Left lung (tissue), 10 donors: Measurements from ENCODE around the gene MYH9. TPM values are rescaled to one million over a fixed set of nuclear protein-coding genes. Genes with fewer than 3 reads are reported as not detected.

Experiments
- ATAC-seq: fragments of 200-7000 bp; cut with Tn5 transposase; one replicate; pipeline ENCODE4 v1.9.1; 2020; ENCODE audit warnings: moderate library complexity
- DNase-seq, 4 donors: peaks; one replicate each; pipeline ENCODE4 v3.0.0-alpha.2; 2013 to 2020
- H3K27ac ChIP-seq, 2 donors: fragments of 200-600 bp; sonication (generic) in 1 of 2; one replicate each; pipeline versions ENCODE4 v1.5.0 to v1.8.0; 2020 to 2021
- H3K27me3 ChIP-seq, 2 donors: fragments of 200-600 bp; sonication (generic) in 1 of 2; one replicate each; pipeline versions ENCODE4 v1.5.0 to v1.8.0; 2020 to 2021
- H3K36me3 ChIP-seq, 2 donors: fragments of 200-600 bp; sonication (generic) in 1 of 2; one replicate each; pipeline versions ENCODE4 v1.5.0 to v1.8.0; 2020 to 2021
- H3K4me1 ChIP-seq, 2 donors: fragments of 200-600 bp; one replicate each; pipeline ENCODE4 v1.8.0; 2021
- H3K4me3 ChIP-seq, 2 donors: fragments of 200-600 bp; sonication (generic) in 1 of 2; one replicate each; pipeline versions ENCODE4 v1.5.0 to v1.8.0; 2020 to 2021; ENCODE audit warnings: mild to moderate bottlenecking in 1 of 2
- H3K9me3 ChIP-seq, 2 donors: fragments of 200-600 bp; sonication (generic) in 1 of 2; one replicate each; pipeline versions ENCODE4 v1.5.0 to v1.8.0; 2020 to 2021
- CTCF ChIP-seq, 2 donors: fragments of 200-600 bp; sonication (generic) in 1 of 2; IDR thresholded peaks; one replicate each; pipeline versions ENCODE4 v1.5.0 to v1.8.0; 2021; ENCODE audit warnings: antibody characterized with exemption in 2 of 2
- intact Hi-C, 2 donors: fragments of 100-400 bp; cut with DNase I; formaldehyde crosslinking; loops; one replicate each; pipeline versions ENCODE4 v1.11.2 to v1.14.2; 2022
- polyA plus RNA-seq, 6 donors: library from polyadenylated mRNA; unstranded; fragments of 120-200 nt; gene quantifications; one replicate each; pipeline ENCODE4 v1.2.1, GENCODE V29; 2013; ENCODE audit not compliant: insufficient read length in 6 of 6
- total RNA-seq, 2 donors: library from RNA; stranded (reverse); fragmentation: NEBNext Ultra II Directional; extraction: Animal tissue kit (Norgen Biotek cat#: 25700); gene quantifications; one replicate each; pipeline ENCODE4 v1.2.1, GENCODE V29; 2021
- donor health status: DM: no; HTN: yes; CAD: no.
- donor health status: DM: no; HTN: no; CAD: no.

Gene MYH9
- total and polyA plus RNA-seq, 8 donors: 225 to 761 (median 270) TPM

DNA sequence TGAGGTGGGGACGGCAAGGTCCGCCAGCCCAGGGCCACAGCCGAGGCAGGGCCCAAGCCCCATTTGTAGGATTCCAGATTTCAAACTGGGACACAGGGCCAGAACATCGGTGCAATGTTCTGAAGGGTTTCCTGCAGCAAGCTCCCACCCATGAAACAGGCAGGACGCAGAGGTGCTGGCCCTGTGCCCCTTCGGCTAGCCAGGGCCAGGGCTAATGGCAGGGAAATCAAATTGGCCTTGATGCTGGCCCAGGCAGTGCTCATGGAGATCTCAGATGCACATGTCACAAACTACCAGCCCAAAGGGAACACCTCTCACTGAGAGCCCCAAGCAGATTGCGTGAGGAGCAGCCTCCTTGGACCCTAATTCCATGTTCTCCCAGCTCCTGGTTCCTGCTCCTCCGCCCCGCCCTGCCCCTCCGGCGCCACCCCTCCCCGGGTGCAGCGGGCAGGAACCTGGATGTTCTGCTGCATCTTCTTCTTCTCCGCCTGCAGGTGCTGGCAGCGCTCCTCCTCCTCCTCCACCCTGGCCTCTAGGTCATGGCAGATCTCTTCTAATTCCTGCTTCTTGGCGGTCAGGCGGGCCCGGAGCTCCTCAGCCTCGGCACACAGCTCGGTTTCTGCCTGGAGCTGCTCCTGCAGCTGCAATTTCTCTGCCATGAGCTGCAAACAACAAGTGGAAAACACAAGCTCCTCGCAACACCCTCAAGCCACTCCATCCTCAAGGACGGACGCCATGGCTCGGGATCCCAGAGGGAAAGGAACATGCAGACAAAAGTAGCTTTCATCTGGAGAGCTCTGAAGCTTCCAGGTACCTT is 87.2 kb downstream of the MYH9 start:
- intact Hi-C loops: loop anchor here in 1 of 2 donors (5.0 kb wide), 1 partner anchor 172 kb away; no protein-coding TSS in a partner anchor

GRCh38 chr22:36299911-36300310 is 87.9 kb downstream of the MYH9 start:
- Histone ChIP-seq H3K4me1 (peaks cover 0 to 3% of the 10 kb centered on the region in 2 donors), H3K27me3 (no peaks in the 10 kb centered on the region), H3K36me3 (peaks cover 7 to 100% of the 10 kb centered on the region in 2 donors), H3K4me3 (no peak overlapping the region), H3K9me3 (no peaks in the 10 kb centered on the region), H3K27ac (peak overlapping the region in 1 of 2 donors; percentile 18)
- no peak for ATAC-seq
- no peak for TF ChIP-seq CTCF (IDR thresholded peaks at IDR 0.05)
- intact Hi-C loops: loop anchor here in 1 of 2 donors (5.0 kb wide), 1 partner anchor 172 kb away; no protein-coding TSS in a partner anchor
- DNase-seq: peak in 1 of 4 donors; percentile 54

More for the DNA sequence above, 87.2 kb downstream of the MYH9 start:
- Histone ChIP-seq H3K27ac (peak overlapping the region in 1 of 2 donors; percentile 18), H3K4me3 (no peak overlapping the region), H3K27me3 (no peaks in the 10 kb centered on the region), H3K4me1 (peaks cover 0 to 3% of the 10 kb centered on the region in 2 donors), H3K9me3 (no peaks in the 10 kb centered on the region), H3K36me3 (peaks cover 10 to 100% of the 10 kb centered on the region in 2 donors)
- ATAC-seq: no peak
- peak in 1 of 4 donors; percentile 51 for DNase-seq
- TF ChIP-seq CTCF (IDR thresholded peaks at IDR 0.05): no peak

DNA sequence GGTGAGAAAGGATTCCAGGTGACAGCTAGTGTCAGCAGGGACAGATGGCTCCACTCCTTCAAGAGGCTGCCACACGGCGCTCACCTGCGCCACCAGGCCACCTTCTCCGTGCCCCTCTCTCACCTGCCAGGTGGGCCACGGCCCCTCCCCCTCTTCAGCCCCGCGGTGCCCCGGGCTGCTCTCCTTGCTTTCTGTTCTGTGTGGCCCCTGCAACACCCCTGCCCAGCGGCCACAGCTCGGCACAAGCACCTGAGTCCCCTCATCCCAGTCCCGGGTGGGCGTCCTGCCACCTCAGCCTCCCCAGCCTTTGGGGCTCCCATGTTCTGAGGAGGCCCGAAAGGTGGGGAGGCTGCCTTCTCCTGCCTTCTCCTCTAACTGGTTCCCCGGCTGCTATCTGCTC is 88.5 kb downstream of the MYH9 start:
- no peak for ATAC-seq

GRCh38 chr22:36298601-36299000 is 89.2 kb downstream of the MYH9 start:
- H3K27ac ChIP-seq: no peak overlapping the region
- intact Hi-C loops: no loop called here
- H3K36me3 ChIP-seq: peaks cover 6 to 100% of the 10 kb centered on the region in 2 donors
- no peak overlapping the region for H3K4me3 ChIP-seq
- H3K4me1 ChIP-seq: peaks cover 0 to 3% of the 10 kb centered on the region in 2 donors
- H3K9me3 ChIP-seq: no peaks in the 10 kb centered on the region
- H3K27me3 ChIP-seq: no peaks in the 10 kb centered on the region
- ATAC-seq (no peak), DNase-seq (peak in 1 of 4 donors; percentile 53)
- no peak for TF ChIP-seq CTCF (IDR thresholded peaks at IDR 0.05)

More for the DNA sequence above, 88.5 kb downstream of the MYH9 start:
- Histone ChIP-seq H3K27ac (peak overlapping the region in 1 of 2 donors; percentile 18), H3K27me3 (no peaks in the 10 kb centered on the region), H3K36me3 (peaks cover 6 to 100% of the 10 kb centered on the region in 2 donors), H3K4me3 (no peak overlapping the region), H3K4me1 (peaks cover 0 to 3% of the 10 kb centered on the region in 2 donors), H3K9me3 (no peaks in the 10 kb centered on the region)
- intact Hi-C loops: no loop called here
- peak in 1 of 4 donors; percentile 65 for DNase-seq
- no peak for TF ChIP-seq CTCF (IDR thresholded peaks at IDR 0.05)

DNA sequence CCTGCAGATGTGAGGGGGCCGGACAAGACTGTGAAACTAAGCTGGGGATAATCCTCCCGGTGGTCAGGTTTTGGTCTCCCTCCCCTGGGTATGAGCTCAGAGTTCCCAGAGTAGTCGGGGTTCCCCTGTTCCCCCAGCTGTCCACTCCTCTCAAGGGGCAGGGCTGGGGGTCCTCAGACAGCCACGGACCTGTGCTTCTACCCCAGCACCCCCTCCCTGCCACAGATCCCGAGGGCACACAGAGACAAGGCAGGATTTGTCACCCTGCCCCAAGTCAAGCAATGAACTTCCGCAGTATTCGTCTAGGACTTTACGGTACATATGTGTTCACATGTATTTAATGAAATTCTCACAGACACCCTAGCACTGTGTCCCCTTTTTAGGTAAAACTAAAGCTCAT is 89.6 kb downstream of the MYH9 start:
- no peak overlapping the region for H3K4me3 ChIP-seq
- peaks cover 0 to 3% of the 10 kb centered on the region in 2 donors for H3K4me1 ChIP-seq
- TF ChIP-seq CTCF (IDR thresholded peaks at IDR 0.05): no peak
- no peak for ATAC-seq
- intact Hi-C loops: no loop called here
- DNase-seq: no peak
- H3K36me3 ChIP-seq: peaks cover 7 to 100% of the 10 kb centered on the region in 2 donors
- no peak overlapping the region for H3K27ac ChIP-seq
- no peaks in the 10 kb centered on the region for H3K27me3 ChIP-seq
- H3K9me3 ChIP-seq: no peaks in the 10 kb centered on the region
